T-helper 22 cell (primary cell): ENCODE measurements around the gene MYO1D.

ENCODE experiments used
- DNase-seq: peaks from one replicate; pipeline ENCODE4 v3.0.0-alpha.2; 2020; ENCODE audit warnings: low read depth

The MYO1D gene

GRCh38 chr17:32568705-32569104 lies 308.2 kb downstream of the MYO1D start:
- no peak for DNase-seq

- no peak for DNase-seq
These were observed 309.4 kb downstream of the MYO1D start for GRCh38 chr17:32567511-32567910.

DNA sequence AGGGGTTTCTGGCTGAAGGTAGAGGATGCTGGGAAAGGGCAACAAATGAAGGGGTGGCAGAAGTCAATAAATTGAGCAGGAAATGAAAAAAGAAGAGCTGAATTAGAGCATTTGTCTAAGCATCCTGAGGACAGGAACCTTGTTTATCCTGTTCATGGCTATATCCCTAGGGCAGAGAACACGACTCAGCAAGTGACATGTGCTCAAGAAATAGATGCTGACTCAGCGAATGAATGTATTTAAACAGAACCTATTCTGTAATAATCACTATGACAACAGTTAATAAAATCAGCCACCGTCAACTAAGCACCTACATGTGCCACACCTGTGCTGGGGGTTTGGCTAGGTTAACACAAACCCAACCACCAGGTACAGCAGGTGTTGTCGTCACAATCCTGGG lies 309.8 kb downstream of the MYO1D start:
- no peak for DNase-seq

DNA sequence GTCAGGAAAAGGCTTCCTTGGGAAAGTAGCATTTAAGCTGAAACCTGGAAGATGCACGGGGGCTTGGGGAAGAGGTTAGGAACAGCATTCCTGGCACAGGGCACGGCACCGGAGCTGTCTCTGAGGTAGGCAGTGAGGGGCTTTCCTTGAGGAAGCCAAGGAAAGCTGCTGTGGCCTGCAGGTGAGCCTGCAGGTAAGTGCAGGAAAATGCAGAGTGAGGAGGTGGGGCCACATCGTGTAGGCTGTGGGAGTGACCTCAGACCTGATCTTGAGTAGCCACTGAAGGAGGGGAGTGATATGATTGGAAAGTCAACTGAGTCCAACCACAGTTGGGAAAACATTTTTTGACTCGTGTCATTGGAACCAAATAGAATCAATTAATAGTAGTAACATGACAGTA lies 310.6 kb downstream of the MYO1D start:
- no peak for DNase-seq

DNA sequence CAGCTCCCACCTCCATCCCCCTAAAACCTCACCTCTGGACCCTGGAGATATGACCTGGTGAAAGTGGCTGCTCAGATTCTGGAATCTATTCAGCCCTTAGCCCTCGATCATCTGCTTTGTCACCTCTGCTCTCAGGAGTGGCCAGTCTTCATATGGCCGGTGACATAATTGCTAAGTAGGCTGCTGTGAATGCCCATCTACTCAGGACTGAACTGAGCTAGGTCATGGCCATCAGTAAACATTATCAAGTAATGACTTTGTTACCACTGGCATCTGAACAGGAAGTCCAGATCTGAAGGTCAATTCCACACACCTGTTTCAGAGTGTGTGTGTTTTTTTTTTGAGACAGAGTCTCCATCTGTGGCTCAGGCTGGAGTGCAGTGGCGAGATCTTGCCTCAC lies 311.5 kb downstream of the MYO1D start:
- no peak for DNase-seq

DNA sequence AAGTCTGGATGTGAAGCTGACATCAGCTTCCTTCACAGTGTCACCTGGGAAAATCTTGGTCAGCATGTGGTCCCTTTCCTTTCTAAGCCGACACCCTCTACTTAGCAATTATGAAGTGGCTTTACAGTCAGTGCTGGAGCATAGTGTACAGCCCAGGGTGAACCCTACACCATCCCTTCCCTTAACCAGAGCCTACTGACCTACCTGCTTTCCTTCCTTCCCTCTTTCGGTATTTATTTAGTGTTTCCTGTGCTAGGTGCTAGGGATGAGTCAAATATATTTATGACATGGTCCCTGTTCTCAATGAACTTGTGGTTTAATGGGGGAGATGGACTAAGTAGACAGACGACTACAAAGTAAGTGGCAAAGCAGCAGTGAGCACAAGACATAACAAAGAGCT lies 312.6 kb downstream of the MYO1D start:
- DNase-seq = no peak

DNA sequence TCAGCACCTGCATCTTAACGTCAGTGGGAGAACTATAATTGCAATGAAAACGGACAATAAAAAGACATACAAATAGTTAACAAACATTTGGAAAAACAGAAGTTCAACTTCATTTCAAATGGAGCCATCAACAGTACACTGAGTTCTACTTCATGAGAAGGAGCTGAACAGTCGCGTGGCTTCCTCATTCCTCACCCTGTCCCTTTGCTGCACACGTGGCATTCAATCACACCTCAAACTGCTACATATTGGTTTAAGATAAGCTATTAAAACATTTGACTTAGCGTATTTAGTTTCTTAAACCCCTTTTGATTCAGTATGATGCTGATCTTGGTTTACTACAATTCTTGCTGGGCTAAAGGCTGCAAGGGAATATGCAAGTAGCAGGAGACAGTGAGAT lies 313.3 kb downstream of the MYO1D start:
- no peak for DNase-seq

DNA sequence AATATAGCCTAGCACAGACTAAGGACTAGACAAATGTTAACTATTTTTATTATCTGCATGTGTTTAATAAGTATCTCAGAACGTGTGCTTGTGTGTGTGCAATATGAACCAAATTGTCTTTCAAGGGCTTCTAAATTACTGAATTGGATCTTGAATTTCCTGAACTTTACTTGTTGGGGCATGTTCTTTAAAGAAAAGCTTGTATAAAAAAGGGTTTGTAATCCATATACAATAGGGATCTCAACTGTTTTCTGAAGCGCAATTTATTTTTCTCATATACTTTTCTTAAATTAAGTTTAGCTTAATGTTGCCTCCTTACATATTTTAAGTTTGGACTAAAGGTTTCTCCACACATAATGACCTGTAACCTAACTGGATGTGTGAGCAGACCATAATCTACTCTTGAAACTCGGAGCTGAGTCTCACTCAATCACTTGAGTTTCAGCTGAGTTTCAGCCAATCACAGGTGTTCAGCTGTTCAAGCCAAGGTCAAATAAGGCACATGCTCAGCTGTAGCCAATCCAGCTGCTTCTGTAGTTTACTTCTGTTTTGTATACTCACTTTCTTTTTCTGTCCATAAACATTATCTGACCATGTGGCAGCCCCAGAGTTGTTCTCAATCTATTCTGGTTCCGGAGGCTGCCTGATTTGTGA lies 317.8 kb downstream of the MYO1D start:
- no peak for DNase-seq

DNA sequence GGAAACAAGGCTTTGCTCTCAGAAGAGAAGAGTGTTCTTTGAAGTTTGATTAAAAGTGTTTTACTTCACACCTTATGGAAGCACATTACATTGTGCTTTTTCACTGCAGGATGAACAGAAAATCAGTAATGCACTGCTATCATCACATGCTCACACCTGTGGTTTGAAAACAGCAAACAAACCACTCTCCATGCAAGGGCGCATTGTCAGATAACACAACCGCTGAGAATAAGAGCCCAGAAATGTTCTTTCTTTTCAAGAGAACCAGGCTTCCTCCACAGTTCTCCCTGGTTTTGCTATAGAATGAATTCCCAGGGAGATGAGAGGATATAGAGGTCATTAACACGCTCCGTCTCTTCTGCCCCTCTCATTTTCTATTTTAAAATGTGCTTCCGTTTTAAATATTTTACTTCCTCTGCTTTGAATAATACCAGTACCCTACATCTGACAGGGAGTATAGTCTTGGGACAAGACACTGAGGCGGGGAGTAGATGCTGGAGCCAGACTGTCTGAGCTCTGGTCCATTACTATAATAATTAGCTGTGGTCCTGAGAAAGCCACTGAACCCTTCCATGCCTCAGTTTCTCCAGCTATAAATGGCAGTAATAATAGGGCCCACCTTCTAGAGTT lies 318.5 kb downstream of the MYO1D start:
- DNase-seq = no peak

DNA sequence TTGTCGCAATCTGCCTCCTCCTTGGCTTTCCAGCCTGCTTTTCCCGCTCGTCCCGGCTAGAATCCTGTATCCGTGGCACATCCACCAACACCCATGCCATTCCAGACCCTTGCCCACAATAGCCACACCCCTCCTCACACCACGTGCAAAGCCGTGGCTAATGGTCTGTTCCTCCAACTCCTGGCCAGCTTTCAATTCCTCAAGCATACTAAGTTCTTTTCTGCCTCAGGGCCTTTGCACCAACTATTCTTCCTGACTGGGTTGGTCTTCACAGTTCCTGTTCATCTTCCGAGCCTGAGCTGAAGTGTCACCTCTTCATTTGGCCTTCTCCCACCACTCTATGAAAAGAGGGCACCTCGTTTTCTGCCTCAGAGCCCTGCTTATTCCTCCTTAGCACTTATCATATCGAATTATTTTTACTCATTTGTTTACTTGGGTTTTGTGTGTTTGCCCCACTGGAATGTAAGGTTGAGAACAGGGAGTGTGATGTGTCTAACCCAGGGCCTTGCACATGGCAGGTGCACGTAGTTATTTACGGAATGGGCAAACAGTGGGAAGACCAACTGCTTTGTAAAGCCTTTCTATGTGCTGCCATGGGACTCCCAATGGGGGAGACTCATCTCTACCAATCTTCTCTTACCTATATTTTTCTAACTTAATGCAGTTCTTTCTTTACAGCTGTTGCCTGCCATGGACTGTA lies 321.2 kb downstream of the MYO1D start:
- no peak for DNase-seq

DNA sequence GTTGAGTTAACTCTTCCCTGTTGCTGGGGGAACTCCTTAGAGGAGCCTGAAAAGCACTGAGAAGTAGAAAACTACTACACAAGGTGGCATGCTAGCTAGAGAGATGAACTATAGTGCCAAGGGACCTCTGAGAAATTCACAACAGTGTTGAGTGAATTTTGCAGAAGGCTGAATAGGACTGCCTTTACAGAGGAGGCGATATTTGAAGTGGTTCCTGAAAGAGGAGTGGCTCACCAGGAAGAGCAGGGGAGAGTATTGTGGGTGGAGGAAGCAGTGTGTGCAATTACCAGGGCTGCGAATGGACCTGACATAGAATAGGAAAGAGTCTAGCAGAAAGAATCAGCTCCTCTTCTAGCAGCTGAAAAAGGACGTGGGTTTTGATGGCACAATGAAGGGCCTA lies 323.8 kb downstream of the MYO1D start:
- no peak for DNase-seq

GRCh38 chr17:32552280-32552679 lies 324.6 kb downstream of the MYO1D start:
- DNase-seq = no peak

GRCh38 chr17:32551186-32551955 lies 325.6 kb downstream of the MYO1D start:
- DNase-seq = no peak

GRCh38 chr17:32549559-32549958 lies 327.4 kb downstream of the MYO1D start:
- no peak for DNase-seq

- no peak for DNase-seq
These were observed 330.9 kb downstream of the MYO1D start for GRCh38 chr17:32546031-32546444.

- no peak for DNase-seq
These were observed 334.7 kb downstream of the MYO1D start for GRCh38 chr17:32542186-32542585.

- no peak for DNase-seq
These were observed 335.3 kb downstream of the MYO1D start for GRCh38 chr17:32541640-32542039.

DNA sequence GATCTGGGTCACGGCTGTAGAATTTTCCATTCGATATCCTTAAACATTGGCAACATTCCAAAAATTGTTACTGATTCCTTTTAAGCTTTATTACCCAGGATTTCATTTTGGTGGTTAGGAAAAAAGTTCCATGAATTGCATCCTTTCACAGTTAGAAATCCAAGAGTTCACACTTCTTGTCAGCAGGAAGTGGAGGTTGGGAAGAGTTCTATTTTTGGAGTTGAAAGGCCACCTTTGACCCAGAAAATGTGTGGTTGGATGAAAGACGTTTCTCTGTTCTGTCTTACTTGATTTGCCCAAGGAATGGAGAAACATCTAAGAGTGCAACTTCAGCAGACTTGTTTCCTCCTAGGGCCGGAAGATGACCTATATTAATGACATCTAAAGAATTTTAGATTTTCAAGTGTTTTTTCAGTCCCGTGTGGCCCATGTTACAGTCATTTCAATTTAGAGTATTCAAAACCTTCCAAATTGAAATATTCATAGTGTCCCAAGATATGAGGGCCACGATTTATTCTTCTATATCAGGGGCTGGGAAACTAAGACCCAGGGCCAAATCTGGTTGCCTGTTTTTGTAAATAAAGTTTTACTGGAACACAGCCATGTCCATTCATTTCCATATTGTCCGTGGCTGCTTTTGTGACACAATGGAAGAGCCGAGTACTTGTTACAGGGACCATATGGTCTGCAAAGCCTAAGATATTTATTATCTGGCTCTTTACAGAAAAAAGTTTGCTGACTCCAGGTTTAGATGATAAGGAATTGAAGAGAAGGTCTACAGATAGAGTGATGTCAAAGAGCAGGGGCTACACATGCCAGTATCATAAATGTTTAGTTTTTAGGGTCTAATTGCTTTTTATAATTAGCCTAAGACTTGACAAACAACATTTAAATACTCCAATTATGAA lies 339.9 kb downstream of the MYO1D start:
- DNase-seq = no peak

GRCh38 chr17:32533296-32533695 lies 343.6 kb downstream of the MYO1D start:
- DNase-seq = no peak

DNA sequence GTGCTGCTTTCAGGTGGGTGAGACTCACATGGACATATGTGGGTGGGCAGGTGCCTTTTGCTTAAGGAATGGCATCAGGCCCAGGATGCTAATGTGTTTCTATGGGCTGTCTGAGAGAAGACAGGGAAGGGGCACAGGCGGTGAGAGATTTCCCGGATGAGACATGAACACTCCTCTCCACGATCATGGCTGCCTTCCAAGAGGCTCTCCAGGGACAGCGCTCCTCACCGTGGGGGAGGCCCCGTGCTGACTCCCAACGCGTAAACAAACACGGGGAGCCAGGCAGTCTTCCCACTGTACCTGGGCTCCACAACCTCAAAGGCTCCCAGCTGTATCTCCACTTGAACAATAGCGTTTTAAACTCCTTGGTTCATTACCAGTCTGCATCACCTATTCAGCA lies 347.3 kb downstream of the MYO1D start:
- no peak for DNase-seq

- no peak for DNase-seq
These were observed 348.1 kb downstream of the MYO1D start for GRCh38 chr17:32528825-32529224.

GRCh38 chr17:32527146-32527545 lies 349.8 kb downstream of the MYO1D start:
- DNase-seq = no peak
